ENCODE data around the gene GMEB2.
"Not testable (repeated sequence)": the region's sequence is repeated elsewhere in the genome, so short reads cannot be mapped to it uniquely, and the experiment has no call there.

GMEB2 gene

GRCh38 chr20:63587776-63588591, 38.9 kb downstream of the GMEB2 start:
- no peak for DNase-seq

- DNase-seq: no peak
These were observed 39.6 kb downstream of the GMEB2 start for GRCh38 chr20:63587256-63587655.

GRCh38 chr20:63586797-63587196, 40.1 kb downstream of the GMEB2 start:
- no peak for DNase-seq

- DNase-seq: no peak
These were observed 41.0 kb downstream of the GMEB2 start for GRCh38 chr20:63585616-63586565.

GRCh38 chr20:63582382-63583063, 44.4 kb downstream of the GMEB2 start:
- no peak for DNase-seq

- peak in 4 of 5 donors; percentile 58 to 71 (median 60) for DNase-seq
These were observed 46.0 kb downstream of the GMEB2 start for GRCh38 chr20:63580796-63581461.

DNA sequence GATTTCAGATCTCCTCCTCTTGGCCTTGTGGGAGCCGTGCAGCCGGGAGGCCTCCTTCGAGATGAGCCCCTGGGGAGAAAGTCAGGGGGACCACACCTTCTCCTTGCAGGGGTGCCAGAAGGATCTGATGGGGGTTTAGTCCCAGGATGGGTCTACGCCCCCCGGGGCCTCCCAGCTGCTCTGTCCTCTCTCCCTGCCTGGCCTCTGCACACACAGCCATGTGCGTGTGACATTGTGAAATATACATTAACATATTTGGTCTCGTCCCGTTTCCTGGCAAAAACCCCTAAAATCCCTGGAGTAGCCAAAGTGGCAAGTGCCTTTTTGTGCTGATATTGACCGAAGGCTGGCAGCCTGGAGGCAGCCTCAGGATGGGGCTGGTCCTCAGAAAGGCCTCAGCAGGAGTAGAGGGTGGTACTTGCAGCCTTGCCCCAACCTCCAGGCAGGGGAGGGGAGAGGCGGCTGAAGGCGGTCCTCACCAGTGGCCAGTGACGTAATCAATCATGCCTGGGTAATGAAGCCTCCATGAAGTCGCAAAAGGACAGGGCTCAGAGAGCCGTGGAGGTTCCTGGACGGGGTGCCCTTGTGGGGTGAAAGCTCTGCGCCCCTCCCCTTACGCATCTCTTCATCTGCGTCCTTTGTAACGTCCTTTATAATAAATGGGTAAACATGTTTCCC, 47.7 kb downstream of the GMEB2 start:
- no peak for DNase-seq

GRCh38 chr20:63578224-63579016, 48.5 kb downstream of the GMEB2 start:
- no peak for DNase-seq

- DNase-seq: no peak
These were observed 49.5 kb downstream of the GMEB2 start for GRCh38 chr20:63577317-63577894.

GRCh38 chr20:63576311-63576710, 50.6 kb downstream of the GMEB2 start:
- no peak for DNase-seq

GRCh38 chr20:63574829-63575743, 51.8 kb downstream of the GMEB2 start:
- DNase-seq: no peak

GRCh38 chr20:63574156-63574828, 52.6 kb downstream of the GMEB2 start, which contains the start of gene HELZ2:
Gene HELZ2 (minus strand): TSS chr20:63574239. CDS start chr20:63572385, 1,854 bp downstream.
- peak; percentile 51 to 63 (median 60) for DNase-seq

DNA sequence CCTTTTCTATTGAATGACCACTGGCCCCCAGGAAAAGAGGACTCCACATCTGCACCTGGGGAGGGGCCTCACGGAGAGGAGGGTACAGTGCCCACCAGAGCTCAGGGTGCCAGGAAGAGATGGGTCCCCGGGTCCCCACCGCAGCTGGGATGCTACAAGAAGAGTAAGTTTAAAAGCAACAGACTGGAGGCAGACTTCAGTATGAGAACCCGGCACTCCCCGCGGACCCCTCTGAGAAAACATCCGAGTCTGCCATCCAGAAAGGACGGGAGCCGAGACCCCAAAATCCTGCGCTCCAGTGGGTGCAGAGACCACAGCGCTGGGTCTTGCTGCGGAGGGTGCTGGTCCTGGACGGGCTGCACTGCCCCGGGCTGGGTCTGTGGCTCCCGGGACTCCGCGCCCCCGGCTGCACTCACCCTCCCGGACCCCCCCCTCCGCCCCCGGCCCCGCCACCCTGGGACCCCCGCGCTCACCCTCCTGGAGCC, 53.2 kb downstream of the GMEB2 start:
- no peak for DNase-seq

DNA sequence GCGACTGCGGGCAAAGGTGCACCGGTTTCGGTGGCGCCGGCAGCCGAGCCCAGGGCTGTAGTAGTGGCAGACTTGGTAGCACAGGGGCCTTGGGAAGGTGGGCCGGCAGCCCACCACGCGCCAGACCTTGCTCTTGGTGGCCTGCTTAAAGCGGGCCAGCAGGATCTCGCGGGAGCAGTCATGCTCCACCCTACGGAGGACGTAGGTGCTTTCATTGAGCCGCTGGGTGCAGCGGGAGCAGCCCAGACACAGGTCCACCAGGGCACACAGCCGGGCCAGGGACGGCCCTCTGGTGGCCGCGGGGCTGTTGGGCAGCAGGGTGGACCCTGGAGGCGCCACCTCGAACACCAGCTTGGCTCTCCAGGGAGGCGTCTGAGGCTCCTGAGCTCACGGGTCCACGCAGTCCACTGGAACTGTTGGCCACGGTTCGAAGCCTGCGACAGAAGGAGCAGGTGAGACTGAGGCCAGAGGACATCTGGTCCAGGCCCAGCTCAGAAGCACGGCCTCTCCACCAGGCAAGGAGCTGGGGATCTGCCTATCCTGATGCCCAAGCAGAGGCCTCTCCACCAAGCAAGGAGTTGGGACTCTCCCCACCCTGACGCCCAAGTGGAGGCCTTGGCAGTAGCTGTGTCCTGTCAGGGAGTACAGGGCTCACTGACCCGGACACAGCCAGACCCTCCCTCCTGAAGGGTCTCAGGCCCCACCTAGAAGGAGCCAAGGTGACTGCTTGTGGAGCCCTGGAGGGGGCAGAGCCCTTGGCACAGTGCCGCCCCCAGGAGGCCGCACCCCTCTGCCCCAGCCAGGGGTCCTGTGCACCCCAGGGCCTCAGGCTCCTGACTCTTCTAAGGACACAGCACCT, 53.9 kb downstream of the GMEB2 start:
- no peak for DNase-seq

DNA sequence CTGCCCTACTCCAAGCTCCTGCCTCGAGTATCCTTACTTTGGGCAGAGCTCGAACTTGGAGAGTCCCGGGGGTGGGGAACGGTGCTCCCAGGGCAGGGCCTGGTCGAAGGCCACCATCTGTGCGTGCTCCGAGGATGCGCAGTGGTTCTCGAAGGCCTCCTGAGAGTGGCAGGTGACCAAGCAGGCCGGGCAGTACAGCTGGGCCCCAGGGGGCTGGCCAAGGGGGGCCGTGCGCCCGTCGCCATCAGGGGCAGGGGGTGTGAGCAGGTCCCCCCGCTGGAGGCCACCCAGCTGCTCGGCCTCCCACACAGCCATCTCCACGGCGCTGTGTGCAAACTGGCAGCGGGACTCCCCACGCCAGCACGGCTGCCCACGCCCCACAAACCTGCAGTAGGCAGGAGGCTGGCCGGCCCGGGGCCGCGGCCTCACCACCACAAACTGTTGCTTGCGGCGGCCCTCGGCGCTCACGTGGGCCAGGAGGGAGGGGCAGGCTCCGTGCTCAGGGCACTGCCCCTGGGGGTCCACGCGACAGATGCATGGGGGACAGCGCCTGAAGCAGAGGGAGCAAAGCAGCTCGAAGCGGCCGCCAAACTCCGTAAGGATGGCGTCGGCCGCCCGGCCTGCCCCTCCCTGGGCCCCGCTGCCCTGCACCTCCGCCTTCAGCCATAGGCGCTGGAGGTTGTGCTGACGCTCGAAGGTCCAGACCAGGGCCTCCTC, 54.7 kb downstream of the GMEB2 start:
- DNase-seq: no peak

GRCh38 chr20:63571087-63571478, 55.8 kb downstream of the GMEB2 start:
- DNase-seq: not testable (repeated sequence)
